Measurements from ENCODE around the gene WDR49.

WDR49 gene

GRCh38 chr3:167483708-167484475, 169.8 kb downstream of the WDR49 start:
- DNase-seq: no peak

- DNase-seq: no peak
Measured at GRCh38 chr3:167481164-167481563, 172.6 kb downstream of the WDR49 start.

- DNase-seq: no peak
Measured at GRCh38 chr3:167480748-167481147, 173.0 kb downstream of the WDR49 start.

GRCh38 chr3:167473863-167474262, 179.9 kb downstream of the WDR49 start, which contains the start of gene SERPINI2:
SERPINI2 (minus strand) TSS chr3:167474042; CDS start chr3:167471834, 2,208 bp downstream.
- no peak for DNase-seq

GRCh38 chr3:167469381-167469780, 184.4 kb downstream of the WDR49 start:
- DNase-seq: no peak

- DNase-seq: no peak
Measured at GRCh38 chr3:167467848-167468611, 185.7 kb downstream of the WDR49 start.

- DNase-seq: no peak
Measured at GRCh38 chr3:167466966-167467365, 186.8 kb downstream of the WDR49 start.

- no peak for DNase-seq
Measured at GRCh38 chr3:167456157-167456799, 197.5 kb downstream of the WDR49 start.

- DNase-seq: no peak
Measured at GRCh38 chr3:167453815-167454214, 199.9 kb downstream of the WDR49 start.

GRCh38 chr3:167451282-167451681, 202.5 kb downstream of the WDR49 start:
- DNase-seq: no peak

GRCh38 chr3:167450675-167451074, 203.1 kb downstream of the WDR49 start:
- no peak for DNase-seq

GRCh38 chr3:167450195-167450594, 203.5 kb downstream of the WDR49 start:
- no peak for DNase-seq

GRCh38 chr3:167445491-167445890, 208.3 kb downstream of the WDR49 start:
- DNase-seq: no peak

- DNase-seq: no peak
Measured at GRCh38 chr3:167441256-167441655, 212.5 kb downstream of the WDR49 start.

GRCh38 chr3:167437428-167438139, 216.2 kb downstream of the WDR49 start:
- DNase-seq: no peak
